ENCODE measurements around the gene DDAH2. TPM values are rescaled to one million over a fixed set of nuclear protein-coding genes. Genes with fewer than 3 reads are reported as not detected.

Gene DDAH2
- total RNA-seq, 1 experiment from 2014 or later: 75.1 TPM

GRCh38 chr6:31761343-31761742 lies 32.2 kb upstream of the DDAH2 start:
- no peak for DNase-seq (ENCODE audit: low read depth)

DNA sequence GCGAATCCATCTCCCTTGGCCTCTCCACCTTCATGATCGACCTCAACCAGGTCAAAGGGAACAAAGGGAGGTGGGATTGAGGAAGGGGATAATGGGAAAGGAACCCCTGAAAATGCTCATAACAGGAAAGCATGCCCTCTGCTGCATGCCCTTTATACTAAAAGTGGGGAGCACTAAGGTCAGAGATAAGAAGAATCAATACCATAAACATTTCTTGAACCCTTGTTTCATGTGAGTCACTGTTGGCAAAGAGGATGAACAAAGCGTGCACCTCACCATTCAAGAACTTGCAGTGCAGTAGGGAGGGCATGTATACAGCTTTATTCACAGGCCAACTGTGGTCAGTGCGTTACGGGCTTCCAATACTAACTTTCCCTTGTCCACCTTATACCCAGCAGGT lies 31.7 kb upstream of the DDAH2 start:
- DNase-seq (ENCODE audit: low read depth): no peak

DNA sequence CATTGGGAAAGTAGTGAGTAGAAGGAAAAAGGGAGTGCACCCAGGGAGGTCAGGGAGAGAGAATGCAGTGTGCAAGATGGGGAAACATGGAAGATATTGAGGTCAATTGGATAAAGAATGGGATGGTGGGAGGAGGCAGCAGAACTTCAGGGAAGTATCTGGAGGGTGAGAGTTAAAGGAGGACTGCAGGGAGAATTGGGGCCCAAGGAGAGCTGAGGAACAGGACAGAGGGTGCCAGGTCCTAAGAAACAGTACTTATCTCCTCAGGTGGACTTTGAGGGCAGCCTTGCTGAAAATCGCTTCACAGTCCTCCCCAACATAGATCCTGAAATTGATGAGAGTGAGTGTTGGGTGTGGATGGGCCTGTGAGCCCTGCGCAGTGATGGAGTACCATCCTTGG lies 29.2 kb upstream of the DDAH2 start:
- DNase-seq (ENCODE audit: low read depth): no peak

DNA sequence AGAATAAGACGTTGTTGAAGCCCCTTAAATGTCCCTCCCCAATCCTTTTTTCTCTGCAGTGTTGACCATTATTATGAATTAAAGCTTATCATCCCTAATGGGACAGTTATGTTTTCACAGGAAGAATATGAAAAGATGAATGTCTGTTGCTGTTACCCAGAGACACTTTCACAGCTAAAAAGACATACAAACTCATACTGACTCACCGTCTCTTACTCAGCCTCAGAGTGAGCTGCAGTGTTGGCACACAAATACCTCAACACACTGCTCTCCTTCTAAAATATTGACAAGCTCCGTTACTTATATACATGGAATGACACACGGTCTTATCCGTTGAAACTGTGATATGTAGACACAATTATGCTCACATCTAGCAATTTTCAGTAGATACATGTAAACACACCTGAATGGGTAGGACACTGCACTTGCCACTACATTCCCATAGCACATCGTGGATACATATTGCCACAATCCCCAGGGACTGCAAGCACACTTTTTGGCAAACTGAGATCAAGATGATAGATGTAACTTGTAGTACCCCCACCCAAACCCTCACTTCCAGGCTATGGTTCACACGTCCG lies 23.7 kb upstream of the DDAH2 start:
- DNase-seq (ENCODE audit: low read depth): peak; percentile 88

GRCh38 chr6:31750411-31751022 lies 21.4 kb upstream of the DDAH2 start:
- peak; percentile 91 for DNase-seq (ENCODE audit: low read depth)

DNA sequence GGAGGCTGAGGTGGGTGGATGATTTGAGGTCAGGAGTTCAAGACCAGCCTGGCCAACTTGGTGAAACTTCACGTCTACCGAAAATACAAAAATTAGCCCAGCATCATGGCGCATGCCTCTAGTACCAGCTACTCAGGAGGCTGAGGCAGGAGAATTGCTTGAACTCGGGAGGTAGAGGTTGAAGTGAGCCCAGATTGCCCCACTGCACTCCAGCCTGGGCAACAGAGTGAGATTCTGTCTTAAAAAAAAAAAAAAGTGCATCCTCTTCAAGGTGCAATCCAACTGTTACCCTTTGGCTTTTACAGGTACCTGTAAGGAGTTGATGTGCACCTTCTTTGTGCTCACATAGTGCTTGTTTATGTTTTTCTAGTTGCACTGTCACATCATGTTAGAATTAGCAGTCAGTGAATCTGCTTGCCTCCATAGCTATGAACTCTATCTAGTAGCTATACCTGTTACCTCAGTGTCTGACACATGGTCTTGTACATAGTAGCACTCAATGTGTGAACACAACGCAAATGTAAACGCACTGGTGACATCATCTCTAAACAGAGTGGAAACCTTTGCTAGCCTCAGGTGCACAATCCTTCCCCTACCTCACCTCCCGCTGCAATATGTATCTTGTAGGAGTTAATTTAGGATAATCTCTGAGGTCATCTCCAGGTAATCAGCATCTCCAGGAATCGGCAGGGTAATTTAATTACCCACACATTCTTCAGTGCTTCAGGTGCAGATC lies 20.4 kb upstream of the DDAH2 start:
- no peak for DNase-seq (ENCODE audit: low read depth)

DNA sequence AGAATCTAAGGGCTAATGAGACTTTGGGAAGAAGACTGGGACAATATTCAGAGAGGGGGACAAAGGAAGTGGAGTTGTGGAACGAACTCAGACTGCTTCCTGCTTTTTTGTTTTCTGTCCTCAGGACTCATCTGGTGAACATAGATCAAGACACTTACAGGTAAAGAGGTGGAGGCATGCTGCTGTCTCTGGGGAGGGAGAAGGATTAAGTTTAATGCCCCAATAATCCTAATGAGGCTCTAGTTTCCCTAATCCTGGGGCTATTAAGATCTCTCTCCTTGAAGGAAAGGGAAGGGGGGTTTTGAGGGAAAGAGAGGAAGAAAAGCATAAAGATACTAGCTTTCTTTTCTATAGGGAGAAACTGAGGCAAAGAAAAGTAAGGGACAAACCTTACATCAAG lies 15.3 kb upstream of the DDAH2 start:
- DNase-seq (ENCODE audit: low read depth): no peak

DNA sequence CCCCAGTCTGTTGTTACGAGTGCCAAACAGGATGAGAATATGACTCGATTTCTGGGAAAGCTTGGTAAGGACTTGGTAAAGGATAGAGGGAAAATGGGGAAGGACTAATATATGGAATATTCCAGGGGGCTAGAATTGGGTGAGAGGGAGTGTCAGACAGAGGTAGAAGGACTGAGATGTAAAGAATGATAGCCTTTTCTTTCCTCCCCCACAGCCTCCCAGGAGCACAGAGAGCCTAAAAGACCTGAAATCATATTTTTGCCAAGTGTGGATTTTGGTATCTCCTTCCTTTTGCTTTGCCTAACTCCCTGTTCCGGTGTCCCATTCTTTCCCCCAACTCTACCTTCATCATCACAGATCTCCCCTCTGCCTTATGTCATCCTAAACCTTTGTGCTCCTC lies 13.8 kb upstream of the DDAH2 start:
- DNase-seq (ENCODE audit: low read depth): no peak

- no peak for DNase-seq (ENCODE audit: low read depth)
Observed at GRCh38 chr6:31741815-31742214, 12.7 kb upstream of the DDAH2 start.

GRCh38 chr6:31740397-31741223 lies 11.5 kb upstream of the DDAH2 start:
- DNase-seq (ENCODE audit: low read depth): no peak

DNA sequence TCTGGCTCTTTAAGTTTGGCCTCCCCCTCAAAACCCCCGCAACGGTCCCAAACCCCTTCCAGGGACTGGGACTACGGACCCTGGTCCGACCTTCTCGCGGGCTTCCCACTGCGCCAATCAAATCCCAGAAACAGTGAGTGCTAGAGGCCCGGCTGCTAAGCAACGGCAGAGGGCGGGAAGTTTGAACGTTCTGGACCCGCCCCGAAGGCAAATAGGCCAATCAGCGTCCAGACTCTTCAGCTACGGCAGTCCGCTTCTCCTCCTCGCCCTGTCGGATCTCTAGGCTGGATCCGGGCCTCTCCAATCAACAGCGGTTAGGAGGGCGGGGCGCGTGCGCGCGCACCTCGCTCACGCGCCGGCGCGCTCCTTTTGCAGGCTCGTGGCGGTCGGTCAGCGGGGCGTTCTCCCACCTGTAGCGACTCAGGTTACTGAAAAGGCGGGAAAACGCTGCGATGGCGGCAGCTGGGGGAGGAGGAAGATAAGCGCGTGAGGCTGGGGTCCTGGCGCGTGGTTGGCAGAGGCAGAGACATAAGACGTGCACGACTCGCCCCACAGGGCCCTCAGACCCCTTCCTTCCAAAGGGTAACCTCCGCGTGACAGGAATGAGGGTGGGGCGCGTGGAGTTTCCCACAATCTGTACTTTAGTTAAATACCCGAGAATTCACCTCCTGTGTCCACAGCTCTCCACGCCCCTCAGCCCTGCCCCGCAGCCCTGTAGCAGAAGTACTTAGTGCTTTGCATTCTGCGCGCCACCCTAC lies 10.7 kb upstream of the DDAH2 start, which contains the start of gene MSH5:
TSS of gene MSH5 (plus strand) at position 367 of the 758 bp plus-strand sequence. CDS start 462 bp downstream, outside the sequence.
- DNase-seq (ENCODE audit: low read depth): peak; percentile 100

DNA sequence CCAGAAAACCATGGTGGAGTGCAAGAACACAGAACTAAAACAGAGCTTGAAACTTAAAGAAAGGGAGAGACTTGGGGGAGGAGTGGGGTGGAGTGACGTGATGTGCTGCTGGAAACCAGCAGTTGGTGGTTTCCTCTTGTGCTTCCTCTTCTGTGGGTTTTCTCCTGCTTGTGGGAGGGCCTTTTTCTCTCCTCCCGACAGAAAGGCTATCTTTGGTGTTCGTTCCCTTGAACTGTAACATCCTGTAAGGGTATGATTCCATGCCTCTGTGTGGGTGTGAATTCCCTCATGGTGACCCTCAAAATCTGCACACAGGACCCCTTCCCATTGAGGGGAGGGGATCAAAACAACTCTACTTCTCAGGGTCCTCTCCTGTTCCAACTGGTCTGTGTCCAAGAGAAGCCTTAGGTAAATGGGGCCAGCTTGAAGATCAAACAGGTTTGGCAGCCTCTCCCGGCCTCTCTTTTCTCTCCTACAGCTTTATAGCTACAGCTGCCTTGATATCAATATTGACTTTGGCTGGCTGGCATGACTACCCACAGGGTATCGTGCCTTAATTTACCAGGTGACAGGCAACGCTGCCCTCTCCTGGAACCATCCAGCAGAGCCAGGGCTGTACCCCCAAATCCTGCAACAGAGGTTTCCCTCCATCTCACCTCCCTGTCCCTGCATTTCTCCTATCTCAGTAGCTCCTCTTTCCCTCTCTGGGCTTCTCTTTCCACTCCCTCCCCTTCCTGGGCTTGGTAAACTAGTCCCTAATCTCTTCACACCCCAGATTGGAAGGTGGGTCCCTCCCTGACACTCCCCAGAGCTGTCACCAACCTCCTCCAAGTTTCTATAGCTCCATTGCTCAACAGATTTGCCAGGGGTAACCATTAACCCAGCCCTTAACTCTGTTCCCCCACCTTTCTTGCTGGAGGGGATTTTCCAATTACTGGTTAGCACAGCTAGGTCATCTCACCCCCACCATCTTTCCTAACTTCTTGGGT lies 9.2 kb upstream of the DDAH2 start:
- peak; percentile 97 for DNase-seq (ENCODE audit: low read depth)

GRCh38 chr6:31737315-31737990 lies 8.4 kb upstream of the DDAH2 start:
- peak; percentile 51 for DNase-seq (ENCODE audit: low read depth)

GRCh38 chr6:31736768-31737314 lies 7.7 kb upstream of the DDAH2 start:
- no peak for DNase-seq (ENCODE audit: low read depth)

- DNase-seq (ENCODE audit: low read depth): peak; percentile 96
Observed at GRCh38 chr6:31736021-31736767, 7.1 kb upstream of the DDAH2 start, which contains the start of gene CLIC1. Gene CLIC1, minus strand, starts transcription at chr6:31736530. Its CDS starts 230 bp downstream, at chr6:31736300.

- peak; percentile 93 for DNase-seq (ENCODE audit: low read depth)
Observed at GRCh38 chr6:31734821-31735406, 5.8 kb upstream of the DDAH2 start.

DNA sequence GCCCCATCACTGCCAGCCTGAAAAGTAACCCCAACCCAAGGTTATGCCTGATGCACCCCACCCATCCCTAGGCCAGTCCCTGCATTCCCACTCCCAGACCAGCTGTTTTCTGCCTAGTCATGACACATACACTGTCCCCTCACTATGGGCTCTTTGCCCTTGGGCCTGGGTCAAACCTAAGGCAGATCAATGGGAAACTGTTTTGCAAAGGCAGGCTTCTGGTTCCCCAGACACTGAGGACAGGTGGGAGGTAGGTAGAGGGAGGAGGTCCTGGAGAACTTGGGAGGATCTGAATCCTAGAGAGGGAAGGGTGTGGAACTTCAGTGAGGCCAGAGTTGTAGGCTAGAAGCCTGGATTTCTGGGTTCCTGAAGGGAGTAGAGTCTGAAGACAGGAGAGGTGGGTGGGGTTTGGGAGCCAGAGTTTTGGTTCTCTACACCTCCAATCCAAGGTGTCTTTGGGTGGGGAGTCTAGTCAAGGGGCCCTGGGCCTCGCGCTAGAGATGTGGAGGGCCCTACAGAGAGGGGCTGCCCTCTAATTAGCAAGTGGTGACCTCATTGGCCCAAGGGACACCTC lies 5.2 kb upstream of the DDAH2 start:
- no peak for DNase-seq (ENCODE audit: low read depth)

DNA sequence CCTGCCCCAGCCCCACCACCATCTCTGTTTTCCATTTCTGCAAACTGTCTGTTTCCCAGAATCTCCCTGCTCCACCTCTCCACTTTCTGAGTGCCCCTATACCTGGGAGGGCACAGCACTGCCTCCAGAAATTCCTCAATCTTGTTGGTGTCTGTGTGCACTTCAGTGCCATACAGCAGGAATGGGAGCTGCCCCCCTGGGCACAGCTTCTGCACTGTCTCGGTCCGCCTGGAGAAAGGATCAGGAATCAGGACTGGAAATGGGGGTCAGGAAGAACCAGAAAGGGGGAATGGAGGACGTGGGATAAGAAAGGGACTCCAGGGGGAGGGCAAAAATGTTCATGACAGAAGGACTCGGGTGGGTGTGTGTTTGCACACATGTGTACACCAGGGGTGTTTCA lies 4.6 kb upstream of the DDAH2 start:
- DNase-seq (ENCODE audit: low read depth): no peak

All from M059J (cell line).